K562 (cell line): ENCODE measurements around the gene POLR2L.

Experiments used
- JUND ChIP-seq, 2 experiments: IDR thresholded peaks; 2 replicates in 1 of 2; 3 replicates in 1 of 2; pipeline ENCODE4 v1.6.1; 2011; ENCODE audit warnings: borderline replicate concordance in 2 of 2, low read depth in 2 of 2, low read length in 2 of 2, improper control_type of control experiment in 1 of 2, missing biosample characterization in 1 of 2, missing genetic modification characterization in 1 of 2, missing genetic modification reagents in 1 of 2
- KLF16 ChIP-seq: IDR thresholded peaks from 2 replicates; pipeline ENCODE4 v1.6.1; 2016; ENCODE audit warnings: antibody characterized with exemption
- REST ChIP-seq, 2 experiments: fragments of 450-650 bp; formaldehyde crosslinking in 1 of 2; IDR thresholded peaks; 2 replicates each; pipeline versions ENCODE4 v1.4.0 to v1.6.1; 2014 to 2020; ENCODE audit warnings: mild to moderate bottlenecking in 2 of 2, borderline replicate concordance in 1 of 2, low read depth in 1 of 2
- ZZZ3 ChIP-seq: fragments of 450-650 bp; IDR thresholded peaks from 2 replicates; pipeline ENCODE4 v1.6.1; 2016; ENCODE audit warnings: antibody characterized with exemption, mild to moderate bottlenecking, moderate library complexity
- TF ChIP-seq, protein P1 (sequence below): fragments of 450-650 bp; IDR thresholded peaks from 2 replicates; pipeline ENCODE4 v1.6.1; 2018; ENCODE audit not compliant: partially characterized antibody
- TF ChIP-seq, protein P2 (sequence below), 3 experiments: IDR thresholded peaks in 2 of 3; conservative IDR thresholded peaks in 1 of 3; 2 replicates each; pipeline ENCODE4 v1.5.1; 2011 to 2012; ENCODE audit warnings: low read length in 3 of 3, mild to moderate bottlenecking in 3 of 3, control low read depth in 2 of 3, improper control_type of control experiment in 1 of 3, inconsistent platforms in 1 of 3, low read depth in 1 of 3, mixed read lengths in 1 of 3, moderate library complexity in 1 of 3; ENCODE audit not compliant: insufficient read depth in 2 of 3

DNA sequence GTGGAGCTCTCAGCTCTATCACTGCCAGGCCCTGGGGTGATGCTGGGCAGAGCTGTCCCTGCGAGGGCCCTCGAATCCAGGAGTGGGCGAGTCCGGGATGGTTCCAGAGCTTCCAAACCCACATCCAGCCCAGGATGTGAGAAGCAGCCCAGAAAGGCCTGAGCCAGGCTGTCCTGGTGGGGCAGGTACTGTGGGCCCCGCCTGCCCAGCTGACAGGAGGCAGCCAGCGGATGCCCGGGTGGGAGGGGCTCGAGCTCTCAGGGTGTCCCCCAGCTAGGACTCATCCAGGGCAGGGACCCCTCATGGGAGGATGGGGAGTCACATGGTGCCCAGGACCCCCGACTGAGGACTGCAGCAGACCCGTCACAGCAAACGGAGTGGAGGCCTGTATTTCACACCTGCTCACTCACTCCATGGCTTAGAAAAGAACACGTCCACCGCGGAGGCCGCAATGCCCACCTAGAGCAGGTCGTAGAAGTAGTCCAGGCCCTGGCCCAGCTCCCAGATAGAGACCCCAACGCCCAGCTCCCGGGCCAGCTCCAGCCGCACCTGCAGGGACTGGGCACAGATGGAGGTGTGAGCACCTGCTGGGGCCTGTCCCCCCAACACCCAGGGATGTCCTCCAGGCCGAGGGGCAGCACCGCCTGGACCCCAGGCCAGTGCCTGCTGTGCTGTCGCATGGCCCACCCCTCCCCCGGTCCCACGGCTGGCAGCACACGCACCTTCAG, 27.2 kb upstream of the POLR2L start:
- TF ChIP-seq, protein P1, sequence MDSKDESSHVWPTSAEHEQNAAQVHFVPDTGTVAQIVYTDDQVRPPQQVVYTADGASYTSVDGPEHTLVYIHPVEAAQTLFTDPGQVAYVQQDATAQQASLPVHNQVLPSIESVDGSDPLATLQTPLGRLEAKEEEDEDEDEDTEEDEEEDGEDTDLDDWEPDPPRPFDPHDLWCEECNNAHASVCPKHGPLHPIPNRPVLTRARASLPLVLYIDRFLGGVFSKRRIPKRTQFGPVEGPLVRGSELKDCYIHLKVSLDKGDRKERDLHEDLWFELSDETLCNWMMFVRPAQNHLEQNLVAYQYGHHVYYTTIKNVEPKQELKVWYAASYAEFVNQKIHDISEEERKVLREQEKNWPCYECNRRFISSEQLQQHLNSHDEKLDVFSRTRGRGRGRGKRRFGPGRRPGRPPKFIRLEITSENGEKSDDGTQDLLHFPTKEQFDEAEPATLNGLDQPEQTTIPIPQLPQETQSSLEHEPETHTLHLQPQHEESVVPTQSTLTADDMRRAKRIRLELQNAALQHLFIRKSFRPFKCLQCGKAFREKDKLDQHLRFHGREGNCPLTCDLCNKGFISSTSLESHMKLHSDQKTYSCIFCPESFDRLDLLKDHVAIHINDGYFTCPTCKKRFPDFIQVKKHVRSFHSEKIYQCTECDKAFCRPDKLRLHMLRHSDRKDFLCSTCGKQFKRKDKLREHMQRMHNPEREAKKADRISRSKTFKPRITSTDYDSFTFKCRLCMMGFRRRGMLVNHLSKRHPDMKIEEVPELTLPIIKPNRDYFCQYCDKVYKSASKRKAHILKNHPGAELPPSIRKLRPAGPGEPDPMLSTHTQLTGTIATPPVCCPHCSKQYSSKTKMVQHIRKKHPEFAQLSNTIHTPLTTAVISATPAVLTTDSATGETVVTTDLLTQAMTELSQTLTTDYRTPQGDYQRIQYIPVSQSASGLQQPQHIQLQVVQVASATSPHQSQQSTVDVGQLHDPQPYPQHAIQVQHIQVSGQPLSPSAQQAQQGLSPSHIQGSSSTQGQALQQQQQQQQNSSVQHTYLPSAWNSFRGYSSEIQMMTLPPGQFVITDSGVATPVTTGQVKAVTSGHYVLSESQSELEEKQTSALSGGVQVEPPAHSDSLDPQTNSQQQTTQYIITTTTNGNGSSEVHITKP: no peak
- TF ChIP-seq JUND (IDR thresholded peaks at IDR 0.05; ENCODE audit: borderline replicate concordance, low read depth, low read length): no peak
- no peak for TF ChIP-seq JUND (tag; IDR thresholded peaks at IDR 0.05; ENCODE audit: borderline replicate concordance, low read depth, low read length)
- TF ChIP-seq, protein P2, sequence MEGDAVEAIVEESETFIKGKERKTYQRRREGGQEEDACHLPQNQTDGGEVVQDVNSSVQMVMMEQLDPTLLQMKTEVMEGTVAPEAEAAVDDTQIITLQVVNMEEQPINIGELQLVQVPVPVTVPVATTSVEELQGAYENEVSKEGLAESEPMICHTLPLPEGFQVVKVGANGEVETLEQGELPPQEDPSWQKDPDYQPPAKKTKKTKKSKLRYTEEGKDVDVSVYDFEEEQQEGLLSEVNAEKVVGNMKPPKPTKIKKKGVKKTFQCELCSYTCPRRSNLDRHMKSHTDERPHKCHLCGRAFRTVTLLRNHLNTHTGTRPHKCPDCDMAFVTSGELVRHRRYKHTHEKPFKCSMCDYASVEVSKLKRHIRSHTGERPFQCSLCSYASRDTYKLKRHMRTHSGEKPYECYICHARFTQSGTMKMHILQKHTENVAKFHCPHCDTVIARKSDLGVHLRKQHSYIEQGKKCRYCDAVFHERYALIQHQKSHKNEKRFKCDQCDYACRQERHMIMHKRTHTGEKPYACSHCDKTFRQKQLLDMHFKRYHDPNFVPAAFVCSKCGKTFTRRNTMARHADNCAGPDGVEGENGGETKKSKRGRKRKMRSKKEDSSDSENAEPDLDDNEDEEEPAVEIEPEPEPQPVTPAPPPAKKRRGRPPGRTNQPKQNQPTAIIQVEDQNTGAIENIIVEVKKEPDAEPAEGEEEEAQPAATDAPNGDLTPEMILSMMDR (IDR thresholded peaks at IDR 0.05 in 2 of 3, conservative IDR thresholded peaks at IDR 0.05 in 1 of 3; ENCODE audit: insufficient read depth in 2 of 3, low read depth in 1 of 3, low read length in 3 of 3): no peak
- TF ChIP-seq KLF16: no peak
- TF ChIP-seq REST (IDR thresholded peaks at IDR 0.05; ENCODE audit: borderline replicate concordance): no peak
- TF ChIP-seq REST (CRISPR knock-in tag; IDR thresholded peaks at IDR 0.05; ENCODE audit: low read depth): no peak
- no peak for TF ChIP-seq ZZZ3
